Measurements from ENCODE around the gene TMEM269. TPM values are rescaled to one million over a fixed set of nuclear protein-coding genes. Genes with fewer than 3 reads are reported as not detected.

TMEM269 gene
- total and polyA plus RNA-seq, 4 donors, result 0.03 to 0.09 (median 0.07) TPM

GRCh38 chr1:42784547-42784945 is 245 bp upstream of the TMEM269 start:
- H3K9me3 ChIP-seq (ENCODE audit: control insufficient read depth in 4 of 4, insufficient read depth in 3 of 4, low read length in 3 of 4), result no peaks in the 10 kb centered on the region
- 90 to 91% methylated on average over 17 to 18 of the region's 18 CpGs for WGBS, 2 donors
- H3K36me3 ChIP-seq (ENCODE audit: control insufficient read depth in 4 of 4, insufficient read depth in 4 of 4, low read length in 4 of 4), result peaks cover 0 to 8% (median 2%) of the 10 kb centered on the region in 4 donors
- no peak for TF ChIP-seq CTCF (IDR thresholded peaks at IDR 0.05; ENCODE audit: control extremely low read depth, extremely low read depth)
- H3K27ac ChIP-seq (ENCODE audit: low read depth in 1 of 2, low read length in 1 of 2), result no peak overlapping the region
- peaks cover 0 to 11% (median 0%) of the 10 kb centered on the region in 5 donors for H3K4me1 ChIP-seq (ENCODE audit: control insufficient read depth in 5 of 5, insufficient read depth in 5 of 5, low read length in 5 of 5)
- H3K9ac ChIP-seq (ENCODE audit: insufficient read depth in 1 of 2, low read length in 2 of 2), result no peak overlapping the region
- H3K27me3 ChIP-seq (ENCODE audit: control insufficient read depth in 3 of 3, insufficient read depth in 3 of 3, low read length in 2 of 3), result no peaks in the 10 kb centered on the region
- no peak for DNase-seq
- H3K4me3 ChIP-seq, result no peak overlapping the region
- ATAC-seq (ENCODE audit: insufficient read depth, low FRiP score), result no peak

- Histone ChIP-seq H3K4me3 (no peak overlapping the region), H3K9me3 (ENCODE audit: control insufficient read depth in 4 of 4, insufficient read depth in 3 of 4, low read length in 3 of 4) (no peaks in the 10 kb centered on the region), H3K27me3 (ENCODE audit: control insufficient read depth in 3 of 3, insufficient read depth in 3 of 3, low read length in 2 of 3) (no peaks in the 10 kb centered on the region), H3K4me1 (ENCODE audit: control insufficient read depth in 5 of 5, insufficient read depth in 5 of 5, low read length in 5 of 5) (peaks cover 0 to 11% (median 0%) of the 10 kb centered on the region in 5 donors), H3K27ac (ENCODE audit: low read depth in 1 of 2, low read length in 1 of 2) (no peak overlapping the region), H3K36me3 (ENCODE audit: control insufficient read depth in 4 of 4, insufficient read depth in 4 of 4, low read length in 4 of 4) (peaks cover 0 to 3% (median under 1%) of the 10 kb centered on the region in 4 donors), H3K9ac (ENCODE audit: insufficient read depth in 1 of 2, low read length in 2 of 2) (no peak overlapping the region)
- ATAC-seq (ENCODE audit: insufficient read depth, low FRiP score) (no peak), DNase-seq (no peak)
- 88 to 93% methylated on average over 5 of the region's 5 CpGs for whole genome bisulfite sequencing, 2 donors
- TF ChIP-seq CTCF (IDR thresholded peaks at IDR 0.05; ENCODE audit: control extremely low read depth, extremely low read depth), result no peak
Observed at GRCh38 chr1:42786097-42786496, 1.3 kb downstream of the TMEM269 start.

GRCh38 chr1:42788021-42788420 is 3.2 kb downstream of the TMEM269 start:
- H3K36me3 ChIP-seq (ENCODE audit: control insufficient read depth in 4 of 4, insufficient read depth in 4 of 4, low read length in 4 of 4), result peaks cover 0 to 3% (median 0%) of the 10 kb centered on the region in 4 donors
- no peak overlapping the region for H3K9ac ChIP-seq (ENCODE audit: insufficient read depth in 1 of 2, low read length in 2 of 2)
- TF ChIP-seq CTCF (IDR thresholded peaks at IDR 0.05; ENCODE audit: control extremely low read depth, extremely low read depth), result no peak
- DNase-seq (no peak), ATAC-seq (ENCODE audit: insufficient read depth, low FRiP score) (no peak)
- H3K4me3 ChIP-seq, result no peak overlapping the region
- H3K27me3 ChIP-seq (ENCODE audit: control insufficient read depth in 3 of 3, insufficient read depth in 3 of 3, low read length in 2 of 3), result no peaks in the 10 kb centered on the region
- H3K4me1 ChIP-seq (ENCODE audit: control insufficient read depth in 5 of 5, insufficient read depth in 5 of 5, low read length in 5 of 5), result peaks cover 0 to 12% (median 0%) of the 10 kb centered on the region in 5 donors
- no peaks in the 10 kb centered on the region for H3K9me3 ChIP-seq (ENCODE audit: control insufficient read depth in 4 of 4, insufficient read depth in 3 of 4, low read length in 3 of 4)
- H3K27ac ChIP-seq (ENCODE audit: low read depth in 1 of 2, low read length in 1 of 2), result no peak overlapping the region
- WGBS, 2 donors, result 95 to 98% methylated on average over 1 of the region's 1 CpG

- 90 to 91% methylated on average over 2 of the region's 2 CpGs for WGBS, 2 donors
- ATAC-seq (ENCODE audit: insufficient read depth, low FRiP score), result no peak
Observed at GRCh38 chr1:42793824-42794223, 9.0 kb downstream of the TMEM269 start.

More at GRCh38 chr1:42793824-42794223, 9.0 kb downstream of the TMEM269 start:
- H3K4me1 ChIP-seq (ENCODE audit: control insufficient read depth in 5 of 5, insufficient read depth in 5 of 5, low read length in 5 of 5), result peaks cover 0 to 3% (median 0%) of the 10 kb centered on the region in 5 donors
- H3K9ac ChIP-seq (ENCODE audit: insufficient read depth in 1 of 2, low read length in 2 of 2), result no peak overlapping the region
- no peaks in the 10 kb centered on the region for H3K9me3 ChIP-seq (ENCODE audit: control insufficient read depth in 4 of 4, insufficient read depth in 3 of 4, low read length in 3 of 4)
- no peak overlapping the region for H3K4me3 ChIP-seq
- peak in 2 of 3 donors; percentile 25 to 35 for DNase-seq
- no peaks in the 10 kb centered on the region for H3K27me3 ChIP-seq (ENCODE audit: control insufficient read depth in 3 of 3, insufficient read depth in 3 of 3, low read length in 2 of 3)
- H3K27ac ChIP-seq (ENCODE audit: low read depth in 1 of 2, low read length in 1 of 2), result no peak overlapping the region
- no peaks in the 10 kb centered on the region for H3K36me3 ChIP-seq (ENCODE audit: control insufficient read depth in 4 of 4, insufficient read depth in 4 of 4, low read length in 4 of 4)
- TF ChIP-seq CTCF (IDR thresholded peaks at IDR 0.05; ENCODE audit: control extremely low read depth, extremely low read depth), result no peak

All from lung (tissue), 12 donors.